Fibroblast of skin of left quadriceps (primary cell): ENCODE measurements around the gene KRTAP2-2.
"Not testable (repeated sequence)": the region's sequence is repeated elsewhere in the genome, so short reads cannot be mapped to it uniquely, and the experiment has no call there.

ENCODE experiments used
- DNase-seq, 2 experiments: peaks; one replicate each; pipeline ENCODE4 v3.0.0-alpha.2; 2013; ENCODE audit warnings: low read depth in 2 of 2

Gene KRTAP2-2

GRCh38 chr17:41055130-41055529, at the start of gene KRTAP2-2:
Gene KRTAP2-2, minus strand, starts transcription at chr17:41055230. Its CDS starts 19 bp downstream, at chr17:41055211.
- not testable (repeated sequence) for DNase-seq

GRCh38 chr17:41104386-41105038, 49.5 kb upstream of the KRTAP2-2 start:
- DNase-seq, result peak; percentile 54 to 61

GRCh38 chr17:41103896-41104295, 48.9 kb upstream of the KRTAP2-2 start:
- DNase-seq, result no peak

- DNase-seq, result no peak
Observed at GRCh38 chr17:41101586-41102259, 46.7 kb upstream of the KRTAP2-2 start, which contains the start of gene KRTAP4-16. Gene KRTAP4-16, minus strand, starts transcription at chr17:41102209. Its CDS starts 0 bp downstream, at chr17:41102209.

GRCh38 chr17:41099682-41100480, 44.9 kb upstream of the KRTAP2-2 start:
- DNase-seq, result peak; percentile 68 to 69

- no peak for DNase-seq
Observed at GRCh38 chr17:41098481-41098880, 43.5 kb upstream of the KRTAP2-2 start.

GRCh38 chr17:41098042-41098441, 43.0 kb upstream of the KRTAP2-2 start, which contains the start of gene KRTAP4-8:
Gene KRTAP4-8, minus strand, starts transcription at chr17:41098142. Its CDS starts 58 bp downstream, at chr17:41098084.
- DNase-seq, result no peak

- no peak for DNase-seq
Observed at GRCh38 chr17:41096055-41096454, 41.0 kb upstream of the KRTAP2-2 start.

- DNase-seq, result not testable (repeated sequence)
Observed at GRCh38 chr17:41088760-41089352, 33.8 kb upstream of the KRTAP2-2 start.

GRCh38 chr17:41084100-41084856, 29.2 kb upstream of the KRTAP2-2 start, which contains the start of gene KRTAP4-7:
Gene KRTAP4-7, plus strand, starts transcription at chr17:41084150. Its CDS starts 57 bp downstream, at chr17:41084207.
- DNase-seq, result not testable (repeated sequence)

- DNase-seq, result peak in 1 of 2 experiments; percentile 51
Observed at GRCh38 chr17:41083427-41083826, 28.4 kb upstream of the KRTAP2-2 start.

- DNase-seq, result no peak
Observed at GRCh38 chr17:41082626-41083025, 27.6 kb upstream of the KRTAP2-2 start.

- DNase-seq, result no peak
Observed at GRCh38 chr17:41076788-41077187, 21.8 kb upstream of the KRTAP2-2 start.

- no peak for DNase-seq
Observed at GRCh38 chr17:41073676-41074075, 18.6 kb upstream of the KRTAP2-2 start.

- DNase-seq, result no peak
Observed at GRCh38 chr17:41071606-41072360, 16.8 kb upstream of the KRTAP2-2 start.

- no peak for DNase-seq
Observed at GRCh38 chr17:41069031-41069430, 14.0 kb upstream of the KRTAP2-2 start.

GRCh38 chr17:41067281-41067680, 12.3 kb upstream of the KRTAP2-2 start:
- peak; percentile 86 to 87 for DNase-seq

- DNase-seq, result peak; percentile 71 to 72
Observed at GRCh38 chr17:41065829-41066624, 11.0 kb upstream of the KRTAP2-2 start, which contains the start of gene KRTAP2-4. Gene KRTAP2-4, minus strand, starts transcription at chr17:41065879. Its CDS starts 34 bp downstream, at chr17:41065845.

GRCh38 chr17:41065016-41065689, 10.1 kb upstream of the KRTAP2-2 start:
- DNase-seq, result not testable (repeated sequence)
